HS-5 (cell line): Measurements from ENCODE around the gene FAM76A.
"Not testable (repeated sequence)": the region's sequence is repeated elsewhere in the genome, so short reads cannot be mapped to it uniquely, and the experiment has no call there.

Experiments used
- DNase-seq: peaks from one replicate; pipeline ENCODE4 v3.0.0-alpha.2; 2012; ENCODE audit warnings: low read depth

Gene FAM76A

GRCh38 chr1:27725374-27726172, at the start of gene FAM76A:
Gene FAM76A (plus strand): TSS chr1:27725961. CDS start chr1:27726081, 120 bp downstream.
- peak; percentile 96 for DNase-seq

GRCh38 chr1:27676410-27676809, 49.4 kb upstream of the FAM76A start:
- no peak for DNase-seq

- no peak for DNase-seq
Measured at GRCh38 chr1:27678747-27679146, 47.0 kb upstream of the FAM76A start.

GRCh38 chr1:27680225-27680791, 45.5 kb upstream of the FAM76A start:
- DNase-seq: not testable (repeated sequence)

- DNase-seq: not testable (repeated sequence)
Measured at GRCh38 chr1:27681580-27681979, 44.2 kb upstream of the FAM76A start.

- no peak for DNase-seq
Measured at GRCh38 chr1:27682351-27682944, 43.3 kb upstream of the FAM76A start.

GRCh38 chr1:27684176-27684575, 41.6 kb upstream of the FAM76A start:
- no peak for DNase-seq

GRCh38 chr1:27686223-27686990, 39.4 kb upstream of the FAM76A start:
- no peak for DNase-seq

GRCh38 chr1:27687906-27688305, 37.9 kb upstream of the FAM76A start:
- no peak for DNase-seq

- peak; percentile 33 for DNase-seq
Measured at GRCh38 chr1:27689423-27690173, 36.2 kb upstream of the FAM76A start.

GRCh38 chr1:27690183-27690582, 35.6 kb upstream of the FAM76A start:
- no peak for DNase-seq

- not testable (repeated sequence) for DNase-seq
Measured at GRCh38 chr1:27696835-27697234, 28.9 kb upstream of the FAM76A start.

- no peak for DNase-seq
Measured at GRCh38 chr1:27704958-27705357, 20.8 kb upstream of the FAM76A start.

GRCh38 chr1:27705545-27705944, 20.2 kb upstream of the FAM76A start:
- DNase-seq: no peak

- DNase-seq: no peak
Measured at GRCh38 chr1:27710574-27710973, 15.2 kb upstream of the FAM76A start.

GRCh38 chr1:27713139-27713725, 12.5 kb upstream of the FAM76A start:
- no peak for DNase-seq

GRCh38 chr1:27713869-27714513, 11.8 kb upstream of the FAM76A start:
- no peak for DNase-seq

- no peak for DNase-seq
Measured at GRCh38 chr1:27716262-27716895, 9.4 kb upstream of the FAM76A start.

- no peak for DNase-seq
Measured at GRCh38 chr1:27719286-27720251, 6.2 kb upstream of the FAM76A start.
